Measurements from ENCODE around the gene LINC01488.

Gene LINC01488

GRCh38 chr11:69534166-69534530 is 52.7 kb downstream of the LINC01488 start:
- DNase-seq = no peak

GRCh38 chr11:69535908-69536307 is 54.4 kb downstream of the LINC01488 start:
- no peak for DNase-seq

GRCh38 chr11:69536406-69536805 is 54.9 kb downstream of the LINC01488 start:
- DNase-seq = no peak

GRCh38 chr11:69537126-69537525 is 55.7 kb downstream of the LINC01488 start:
- no peak for DNase-seq

- DNase-seq = no peak
These were observed 56.6 kb downstream of the LINC01488 start for GRCh38 chr11:69537855-69538640.

- DNase-seq = no peak
These were observed 57.4 kb downstream of the LINC01488 start for GRCh38 chr11:69538854-69539253.

- no peak for DNase-seq
These were observed 58.1 kb downstream of the LINC01488 start for GRCh38 chr11:69539416-69540117.

- DNase-seq = no peak
These were observed 58.9 kb downstream of the LINC01488 start for GRCh38 chr11:69540118-69541000.

GRCh38 chr11:69541001-69541285 is 59.5 kb downstream of the LINC01488 start:
- DNase-seq = no peak

GRCh38 chr11:69541501-69542313 is 60.2 kb downstream of the LINC01488 start:
- DNase-seq = no peak

GRCh38 chr11:69542314-69543168 is 61.1 kb downstream of the LINC01488 start:
- DNase-seq = no peak

Data from CD4-positive, alpha-beta T cell treated with Interleukin-17A for 4 hours (primary cell).